Measurements from ENCODE around the gene ABCD3.

ABCD3 gene

DNA sequence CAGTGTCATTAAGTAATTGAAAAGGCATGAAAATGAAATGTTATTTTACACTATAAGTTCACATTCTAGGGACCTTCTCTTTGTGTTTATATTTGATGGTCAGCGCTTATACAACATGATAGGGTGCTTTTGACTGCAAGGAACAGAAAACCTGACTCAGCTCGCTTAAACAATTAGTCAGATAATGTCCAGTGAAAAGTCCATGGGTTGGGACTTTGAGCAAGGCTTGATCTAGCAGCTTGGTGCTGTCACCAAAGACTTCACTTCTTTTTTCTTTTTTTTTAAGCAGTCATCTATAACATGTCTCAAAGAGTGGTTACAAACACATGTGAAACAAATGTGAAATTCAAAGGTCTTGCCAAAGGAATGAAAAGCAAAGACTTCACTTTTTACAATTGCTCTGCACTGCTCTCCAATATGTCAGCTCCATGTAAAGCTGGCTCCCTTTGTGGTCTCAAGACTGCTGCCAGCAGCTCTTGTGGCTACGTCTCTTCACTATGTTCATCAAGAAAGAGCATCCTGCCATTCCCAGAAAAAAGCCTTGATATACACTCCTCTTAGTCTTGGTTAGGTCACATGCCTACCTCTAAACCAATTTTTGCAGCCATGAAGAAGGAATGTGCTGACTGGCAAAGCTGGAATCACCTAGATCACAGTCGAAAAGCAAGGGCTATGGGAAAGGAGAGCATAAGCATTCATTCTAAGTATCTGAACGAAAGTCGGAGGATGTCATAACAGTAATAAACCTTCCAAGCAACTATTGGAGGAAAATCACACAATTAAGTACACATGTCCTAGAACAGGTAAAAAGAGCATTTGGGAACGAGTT is 108.2 kb downstream of the ABCD3 start:
- H3K4me3 ChIP-seq (ENCODE audit: low read depth, low read length), result no peak overlapping the region

- H3K4me3 ChIP-seq (ENCODE audit: low read depth, low read length), result no peak overlapping the region
These were observed 109.3 kb downstream of the ABCD3 start for GRCh38 chr1:94527447-94528031.

DNA sequence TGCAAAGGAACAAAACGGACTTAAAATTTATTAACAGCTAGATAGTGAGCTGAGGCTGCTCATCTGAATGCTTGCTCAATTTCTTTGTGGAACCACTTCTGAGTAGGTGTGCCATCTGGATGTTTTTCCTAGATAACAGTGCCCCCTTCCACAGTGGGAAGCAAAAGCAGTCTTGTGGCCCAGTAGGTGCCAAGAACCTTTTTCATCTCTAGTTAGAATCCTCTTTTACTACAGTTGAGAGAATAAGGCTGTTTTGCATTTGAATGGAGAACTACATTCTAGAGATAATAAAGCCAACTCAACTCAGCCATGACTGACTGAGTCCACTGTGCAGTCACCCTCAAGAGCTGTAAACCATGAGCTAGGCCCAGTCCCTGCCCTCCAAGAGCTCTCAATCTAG is 110.1 kb downstream of the ABCD3 start:
- H3K4me3 ChIP-seq (ENCODE audit: low read depth, low read length), result no peak overlapping the region

DNA sequence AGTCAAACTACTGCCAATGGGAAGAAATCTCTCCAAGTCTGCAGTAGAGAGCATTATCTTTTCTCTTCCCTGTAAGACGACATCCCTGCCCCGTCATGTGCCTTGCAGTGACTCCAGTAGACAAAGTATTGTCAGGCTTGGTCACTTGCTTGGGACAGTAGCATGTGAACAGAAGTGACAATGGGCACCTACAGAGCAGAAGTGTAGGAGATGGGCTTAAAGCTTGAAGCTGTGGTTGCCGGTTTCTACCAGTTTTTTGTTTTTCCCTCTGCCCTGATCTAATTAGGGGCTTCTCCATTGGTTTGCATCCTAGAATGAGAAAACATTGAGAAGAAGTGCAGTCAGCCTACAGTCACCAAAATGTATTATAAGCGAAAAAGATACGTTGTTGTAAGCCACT is 110.6 kb downstream of the ABCD3 start:
- H3K4me3 ChIP-seq (ENCODE audit: low read depth, low read length), result no peak overlapping the region

- no peak overlapping the region for H3K4me3 ChIP-seq (ENCODE audit: low read depth, low read length)
These were observed 111.2 kb downstream of the ABCD3 start for GRCh38 chr1:94529416-94529815.

DNA sequence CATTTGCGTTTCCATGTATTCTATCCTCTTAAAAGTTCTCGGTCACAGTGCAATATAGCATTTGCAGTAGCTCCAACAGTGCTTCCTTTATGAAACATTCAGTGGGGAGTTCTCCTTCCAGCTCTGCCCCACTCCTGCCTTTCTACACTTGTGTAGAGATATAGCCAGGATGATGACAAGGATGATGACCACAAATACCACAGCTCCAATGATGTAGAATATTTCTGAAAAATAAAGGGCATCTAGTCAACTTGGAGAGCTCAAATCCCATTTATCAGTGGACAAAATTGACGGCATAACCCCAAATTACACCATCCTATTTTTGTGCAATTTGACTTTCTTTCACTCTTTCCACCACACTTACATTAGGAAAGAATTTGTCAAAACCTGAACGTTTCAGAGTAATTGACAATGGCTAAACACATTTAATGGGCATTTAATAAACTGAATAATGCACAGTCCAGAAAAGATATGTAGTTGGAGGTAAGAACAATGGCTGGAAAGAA is 112.2 kb downstream of the ABCD3 start:
- no peak overlapping the region for H3K4me3 ChIP-seq (ENCODE audit: low read depth, low read length)

DNA sequence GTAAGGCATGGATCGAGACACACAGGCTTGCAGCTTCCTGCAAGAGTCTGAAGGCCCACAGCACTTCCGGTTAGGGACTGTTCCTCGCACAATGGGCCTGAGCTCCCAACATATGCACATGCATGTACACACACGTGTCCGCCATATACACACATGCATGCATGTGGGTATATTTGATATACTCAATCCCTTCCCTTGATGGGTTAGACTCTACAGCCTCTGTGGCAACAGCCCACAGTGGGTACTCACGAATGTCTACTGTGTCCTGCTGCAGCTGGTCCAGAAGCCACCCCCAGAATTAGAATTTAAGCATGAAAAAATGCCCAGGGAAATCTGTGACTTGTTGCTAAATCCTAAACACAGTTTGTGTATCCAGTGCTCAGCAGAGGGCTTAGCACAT is 113.5 kb downstream of the ABCD3 start:
- no peak overlapping the region for H3K4me3 ChIP-seq (ENCODE audit: low read depth, low read length)

- no peak overlapping the region for H3K4me3 ChIP-seq (ENCODE audit: low read depth, low read length)
These were observed 113.9 kb downstream of the ABCD3 start for GRCh38 chr1:94532077-94532476.

GRCh38 chr1:94535095-94535494 is 116.9 kb downstream of the ABCD3 start:
- H3K4me3 ChIP-seq (ENCODE audit: low read depth, low read length), result no peak overlapping the region

DNA sequence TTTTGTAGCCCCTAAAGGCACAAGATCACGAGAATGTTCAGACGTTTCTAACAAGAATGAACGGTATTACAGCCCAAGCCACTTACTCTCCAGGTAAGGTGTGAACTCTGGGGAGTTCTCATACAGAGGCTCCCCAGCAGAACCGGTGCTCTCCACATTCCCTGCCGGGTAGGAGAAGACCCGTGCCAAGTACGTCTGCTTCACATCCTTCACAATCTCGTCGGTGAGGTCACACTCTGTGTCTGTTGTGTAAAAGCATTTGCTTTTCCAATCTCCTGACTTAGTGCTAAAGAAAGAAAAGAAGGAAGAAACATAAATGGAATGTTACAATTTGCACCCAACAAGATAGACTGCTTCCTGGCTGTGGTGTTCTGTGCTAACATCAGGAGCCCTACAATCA is 117.7 kb downstream of the ABCD3 start:
- no peak overlapping the region for H3K4me3 ChIP-seq (ENCODE audit: low read depth, low read length)

DNA sequence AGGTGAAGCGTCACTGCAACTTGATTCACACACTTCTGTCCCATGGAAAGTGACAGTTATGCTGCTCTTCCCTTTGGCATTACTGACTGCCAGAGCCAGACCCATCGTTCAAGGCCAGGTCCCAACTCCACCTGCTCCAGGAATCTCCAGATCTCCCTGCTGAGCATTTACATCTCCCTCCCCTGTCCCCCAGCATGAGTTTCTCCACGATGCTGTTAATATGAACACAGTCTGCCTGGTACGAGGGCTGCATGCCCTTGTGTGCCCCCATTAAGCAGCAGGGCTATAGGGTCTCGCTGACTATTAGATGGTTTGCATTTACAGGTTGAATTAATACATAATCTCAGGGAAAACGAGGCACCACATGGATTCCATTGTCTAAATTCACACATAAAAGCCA is 119.1 kb downstream of the ABCD3 start:
- H3K4me3 ChIP-seq (ENCODE audit: low read depth, low read length), result no peak overlapping the region

GRCh38 chr1:94538243-94538827 is 120.1 kb downstream of the ABCD3 start:
- no peak overlapping the region for H3K4me3 ChIP-seq (ENCODE audit: low read depth, low read length)

- no peak overlapping the region for H3K4me3 ChIP-seq (ENCODE audit: low read depth, low read length)
These were observed 121.3 kb downstream of the ABCD3 start for GRCh38 chr1:94539496-94539895.

DNA sequence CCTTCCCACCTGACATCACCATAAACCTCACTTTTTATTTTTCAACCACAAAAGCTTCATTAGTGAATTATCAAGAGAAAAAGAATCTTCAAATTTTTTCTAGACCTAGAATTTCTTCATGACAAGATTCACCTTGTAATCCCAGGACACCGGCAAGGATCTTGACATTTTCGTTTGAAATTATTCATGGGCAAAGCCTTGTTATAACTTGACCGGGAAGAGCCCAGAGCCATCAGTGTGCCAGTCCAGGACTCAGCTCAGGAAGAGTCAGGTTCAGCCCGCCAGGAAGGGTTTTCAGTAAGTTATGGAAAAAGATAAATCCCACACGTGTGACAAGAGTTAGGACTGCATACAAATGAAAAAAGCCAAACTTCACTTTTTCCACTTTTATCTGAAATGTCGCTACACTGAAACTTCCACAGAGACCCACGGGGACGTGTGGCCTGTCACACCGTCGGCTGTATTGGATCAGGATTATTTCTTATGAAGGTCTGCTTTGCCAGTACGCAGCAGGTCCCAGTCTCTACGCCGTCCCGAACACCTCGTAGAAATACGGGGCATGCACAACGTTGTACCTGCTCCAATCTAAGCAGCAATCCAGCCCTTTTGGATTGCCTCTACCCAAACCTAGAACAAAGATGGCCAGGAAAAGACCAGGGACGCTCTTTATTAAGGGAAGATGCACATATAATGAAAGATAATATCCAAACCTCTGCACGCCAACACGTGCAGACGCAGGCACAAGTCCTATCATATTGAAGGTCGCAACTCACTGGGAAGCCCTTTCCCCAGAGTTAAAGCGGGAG is 122.5 kb downstream of the ABCD3 start:
- H3K4me3 ChIP-seq (ENCODE audit: low read depth, low read length), result peak overlapping the region; percentile 80

DNA sequence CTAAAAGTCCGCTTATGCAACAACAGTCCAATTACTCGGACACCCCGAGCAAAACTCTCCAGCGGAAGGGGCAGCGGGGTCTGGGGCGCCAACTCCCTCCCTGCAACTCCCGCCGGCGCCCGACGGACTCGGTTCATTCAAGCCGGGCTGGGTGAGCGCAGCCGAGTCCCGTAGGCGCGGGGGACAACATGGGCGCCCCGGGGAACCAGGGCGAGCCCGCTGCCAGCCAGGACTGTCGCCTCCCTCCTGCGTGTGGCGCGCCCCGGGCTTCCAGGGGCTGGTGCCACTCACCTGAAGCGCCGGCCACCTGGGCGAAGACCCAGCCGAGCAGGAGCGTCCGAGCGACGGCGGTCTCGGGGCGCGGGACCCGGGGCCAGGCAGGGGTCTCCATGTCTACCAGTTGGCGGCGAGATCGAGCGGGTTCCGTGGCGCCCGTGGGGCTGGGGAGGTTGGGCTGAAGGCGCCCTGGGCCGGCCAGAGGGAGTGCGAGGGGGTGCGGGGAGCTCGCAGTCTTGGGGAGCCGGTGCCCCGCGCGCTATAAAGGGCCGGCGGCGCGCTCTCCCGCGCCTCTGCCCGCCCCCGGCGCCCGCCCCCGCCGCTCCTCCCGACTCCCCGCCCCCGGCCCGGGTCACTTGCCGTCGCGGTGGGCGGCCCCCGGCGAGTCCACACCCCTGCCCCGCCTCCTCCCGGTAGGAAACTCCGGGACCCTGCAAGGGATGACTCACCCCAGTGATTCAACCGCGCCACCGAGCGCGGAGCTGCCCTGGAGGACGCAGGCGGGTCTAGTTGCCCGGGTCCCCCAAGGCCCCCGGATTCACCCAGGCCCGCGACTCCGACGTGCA is 123.3 kb downstream of the ABCD3 start, which contains the start of gene F3:
TSS of gene F3 (minus strand) at position 514 of the 842 bp plus-strand sequence. CDS start at position 391, 123 bp downstream.
- H3K4me3 ChIP-seq (ENCODE audit: low read depth, low read length), result peak within 1 kb of the TSS; percentile 80

DNA sequence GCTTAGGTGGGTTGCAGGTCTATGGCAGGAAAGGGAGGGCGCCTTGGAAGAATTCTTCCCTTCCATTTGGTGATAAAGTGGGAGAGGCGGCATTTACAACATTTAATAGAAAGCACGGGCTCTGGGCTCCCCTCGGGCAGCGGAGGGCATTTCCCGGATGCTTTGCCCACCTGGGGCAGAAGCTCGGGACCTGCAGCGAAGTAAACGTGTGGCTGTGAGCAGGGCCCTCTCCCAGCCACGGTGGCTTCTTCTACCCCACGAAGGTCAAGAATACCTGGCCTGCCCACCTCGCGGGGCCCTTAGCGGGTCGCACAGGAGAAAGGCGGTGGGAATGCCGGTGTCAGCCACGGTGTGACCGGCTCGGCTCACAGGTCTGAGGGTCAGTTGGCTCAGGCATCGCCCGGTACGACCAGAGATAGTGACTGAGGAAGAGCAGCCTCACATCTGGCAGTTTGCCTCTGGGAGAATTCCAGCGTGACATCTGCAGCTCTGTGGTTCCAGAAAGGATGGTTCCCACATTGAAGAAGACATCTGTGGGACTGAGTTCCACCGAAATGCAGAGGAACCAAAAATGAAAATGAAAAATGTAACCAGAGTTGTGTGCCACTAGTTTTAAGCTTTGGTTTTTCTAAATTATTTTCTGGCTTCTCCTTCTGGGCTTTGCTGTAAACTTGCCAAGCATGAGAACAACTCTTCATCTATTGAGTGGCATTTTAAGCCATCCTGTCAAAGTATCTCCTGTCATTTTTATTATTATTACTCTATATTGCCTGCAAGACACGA is 124.1 kb downstream of the ABCD3 start:
- H3K4me3 ChIP-seq (ENCODE audit: low read depth, low read length), result peak overlapping the region; percentile 80

- no peak overlapping the region for H3K4me3 ChIP-seq (ENCODE audit: low read depth, low read length)
These were observed 124.8 kb downstream of the ABCD3 start for GRCh38 chr1:94543001-94543400.

DNA sequence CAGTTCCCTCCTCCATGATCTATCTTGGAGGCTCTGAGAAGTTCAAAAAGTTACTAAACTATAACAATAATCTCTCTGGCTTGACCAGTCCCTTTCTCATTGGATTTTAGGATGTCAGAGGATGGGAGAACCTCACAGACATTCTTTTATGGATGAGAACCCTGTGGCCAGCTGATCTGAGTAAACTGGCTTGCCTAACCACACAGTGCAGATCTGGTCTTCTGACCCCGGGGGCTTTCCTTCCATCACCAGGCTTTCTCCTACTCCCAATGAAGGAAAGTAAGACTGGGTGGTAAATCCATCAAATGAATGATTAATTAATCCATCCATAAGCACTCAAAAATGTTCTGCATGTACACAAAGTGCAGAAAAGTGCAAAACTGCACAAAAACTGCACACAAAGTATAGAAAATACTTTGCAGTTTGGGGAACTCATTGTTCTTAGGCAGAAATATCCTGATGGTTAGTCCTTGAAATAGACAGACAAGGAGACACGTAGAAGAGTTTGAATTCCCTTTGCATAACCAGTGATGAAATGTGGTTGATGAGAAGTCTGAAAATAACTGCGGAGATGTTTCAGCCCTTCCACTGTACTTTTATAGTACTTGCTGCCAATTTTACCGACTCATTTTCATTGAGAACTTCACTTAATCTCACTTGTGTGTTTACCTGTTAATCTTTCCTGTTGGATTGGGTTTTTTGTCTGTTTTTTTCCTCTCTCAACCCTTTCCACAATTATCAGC is 125.9 kb downstream of the ABCD3 start:
- H3K4me3 ChIP-seq (ENCODE audit: low read depth, low read length), result no peak overlapping the region

Data from iPS-11a (cell line).